Mucosa of gallbladder (tissue), 1 donor: ENCODE results near the gene ADTRP. TPM values are rescaled to one million over a fixed set of nuclear protein-coding genes. Genes with fewer than 3 reads are reported as not detected.

Experiments used
- total RNA-seq: library from RNA; stranded (reverse); gene quantifications from one replicate; pipeline ENCODE4 v1.2.1, GENCODE V29; 2021
- donor health status: DM: no; HTN: no; CAD: no.

The ADTRP gene
- total RNA-seq, 1 donor from 2014 or later, result 0.69 TPM

Other genes with a start within 250 kb of the ADTRP start
- gene TMEM170B, start 241.1 kb downstream of the ADTRP start, total RNA-seq, result 4.5 TPM
- gene HIVEP1, start 233.5 kb upstream of the ADTRP start, total RNA-seq, result 15.2 TPM